Nucleus accumbens (tissue), 56 donors: Measurements from ENCODE around the gene GAL3ST2.
A peak's percentile ranks its signal among the peaks of the same experiment; 100 is the strongest.

ENCODE experiments used
- DNase-seq, 56 donors: peaks; one replicate each; lab custom pipeline; 2025; lab: John Stamatoyannopoulos, UW

The GAL3ST2 gene

GRCh38 chr2:241764275-241765241 is 12.1 kb upstream of the GAL3ST2 start:
- DNase-seq = no peak

DNA sequence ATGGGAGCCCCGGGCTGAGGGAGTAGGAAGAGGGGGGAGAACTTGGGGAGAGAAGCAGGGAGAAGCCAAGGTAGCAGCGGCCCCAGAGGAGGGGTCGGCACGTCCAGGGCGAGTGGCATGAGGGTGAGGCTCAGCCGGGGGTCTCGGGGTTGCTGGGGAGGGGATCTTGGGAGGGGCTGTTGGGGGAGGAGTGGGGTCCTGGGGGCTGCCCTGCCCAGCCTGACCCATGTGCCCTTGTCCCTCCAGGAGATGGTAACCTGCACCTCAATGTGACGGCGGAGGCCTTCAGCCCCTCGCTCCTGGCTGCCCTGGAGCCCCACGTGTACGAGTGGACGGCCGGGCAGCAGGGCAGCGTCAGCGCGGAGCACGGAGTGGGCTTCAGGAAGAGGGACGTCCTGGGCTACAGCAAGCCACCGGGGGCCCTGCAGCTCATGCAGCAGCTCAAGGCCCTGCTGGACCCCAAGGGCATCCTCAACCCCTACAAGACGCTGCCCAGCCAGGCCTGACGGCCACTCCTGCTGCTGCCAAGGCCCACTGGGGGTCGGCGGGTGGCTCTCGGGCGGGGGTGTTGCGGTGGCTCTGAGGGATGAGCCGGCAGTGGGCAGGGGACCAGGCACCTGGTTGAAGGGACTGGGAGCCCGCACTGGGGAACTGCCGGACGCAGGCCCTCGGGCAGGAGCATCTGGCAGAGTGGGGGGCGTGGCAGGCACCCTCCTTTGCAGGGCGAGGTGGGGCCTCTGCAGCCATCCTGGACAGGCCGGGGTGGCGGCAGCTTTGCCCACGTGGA is 9.0 kb upstream of the GAL3ST2 start:
- DNase-seq = no peak

- DNase-seq = no peak
These were observed 8.3 kb upstream of the GAL3ST2 start for GRCh38 chr2:241768251-241768711.

- no peak for DNase-seq
These were observed 7.8 kb upstream of the GAL3ST2 start for GRCh38 chr2:241768850-241769249.

- DNase-seq = no peak
These were observed 6.8 kb upstream of the GAL3ST2 start for GRCh38 chr2:241769819-241770184.

DNA sequence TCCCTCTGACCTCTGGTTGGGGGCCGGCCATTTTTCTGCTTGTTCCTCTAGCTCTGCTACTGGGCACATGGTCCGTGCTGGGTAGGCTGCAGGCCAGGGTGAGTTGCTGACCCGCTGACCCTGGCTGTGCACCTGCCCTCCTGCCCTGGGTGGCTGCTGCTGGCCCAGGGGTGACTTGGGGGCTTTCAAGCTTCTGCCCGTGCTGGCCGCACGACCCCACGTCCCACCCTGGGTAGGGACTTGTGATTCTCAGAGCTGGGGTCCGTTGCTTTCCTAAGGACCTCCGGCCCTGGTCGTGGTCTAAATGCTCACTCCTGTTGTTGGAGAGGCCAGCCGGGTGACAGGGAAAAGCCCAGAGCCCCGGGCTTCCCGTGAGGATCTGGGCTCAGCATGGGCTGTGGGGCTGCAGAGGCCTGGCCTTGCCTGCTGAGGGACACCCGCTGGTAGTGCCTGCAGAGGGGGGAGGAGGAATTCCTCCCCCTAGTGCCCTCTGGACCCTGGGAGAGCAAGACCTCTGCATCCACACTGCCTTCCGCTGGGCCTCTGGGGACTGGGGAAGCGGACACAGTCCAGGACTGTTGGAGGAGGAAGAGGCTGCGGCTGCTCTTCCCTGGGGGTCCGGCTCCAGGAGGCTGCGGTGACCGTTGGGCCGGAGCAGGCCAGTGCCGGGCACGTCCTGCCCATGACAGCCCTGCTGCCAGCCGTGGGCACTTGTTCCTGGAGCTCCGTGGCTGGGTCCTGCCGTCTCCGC is 6.3 kb upstream of the GAL3ST2 start:
- DNase-seq = no peak

DNA sequence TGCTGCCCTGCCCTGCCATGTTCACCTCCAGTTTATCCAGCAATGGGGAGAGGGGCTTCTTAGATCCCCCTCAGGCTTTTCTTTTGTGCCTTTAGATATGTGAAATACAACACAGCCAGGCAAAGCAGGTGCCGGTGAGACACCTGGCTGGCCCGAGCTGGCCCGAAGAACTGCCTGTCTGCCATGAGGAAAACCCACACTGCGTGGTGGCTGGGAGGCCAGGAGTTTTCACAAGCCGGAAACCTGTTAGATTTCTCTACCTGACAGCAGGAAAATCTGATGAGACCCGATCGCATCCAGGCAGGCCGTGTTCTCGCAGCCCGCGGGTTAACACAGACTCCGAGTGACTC is 5.7 kb upstream of the GAL3ST2 start:
- no peak for DNase-seq

DNA sequence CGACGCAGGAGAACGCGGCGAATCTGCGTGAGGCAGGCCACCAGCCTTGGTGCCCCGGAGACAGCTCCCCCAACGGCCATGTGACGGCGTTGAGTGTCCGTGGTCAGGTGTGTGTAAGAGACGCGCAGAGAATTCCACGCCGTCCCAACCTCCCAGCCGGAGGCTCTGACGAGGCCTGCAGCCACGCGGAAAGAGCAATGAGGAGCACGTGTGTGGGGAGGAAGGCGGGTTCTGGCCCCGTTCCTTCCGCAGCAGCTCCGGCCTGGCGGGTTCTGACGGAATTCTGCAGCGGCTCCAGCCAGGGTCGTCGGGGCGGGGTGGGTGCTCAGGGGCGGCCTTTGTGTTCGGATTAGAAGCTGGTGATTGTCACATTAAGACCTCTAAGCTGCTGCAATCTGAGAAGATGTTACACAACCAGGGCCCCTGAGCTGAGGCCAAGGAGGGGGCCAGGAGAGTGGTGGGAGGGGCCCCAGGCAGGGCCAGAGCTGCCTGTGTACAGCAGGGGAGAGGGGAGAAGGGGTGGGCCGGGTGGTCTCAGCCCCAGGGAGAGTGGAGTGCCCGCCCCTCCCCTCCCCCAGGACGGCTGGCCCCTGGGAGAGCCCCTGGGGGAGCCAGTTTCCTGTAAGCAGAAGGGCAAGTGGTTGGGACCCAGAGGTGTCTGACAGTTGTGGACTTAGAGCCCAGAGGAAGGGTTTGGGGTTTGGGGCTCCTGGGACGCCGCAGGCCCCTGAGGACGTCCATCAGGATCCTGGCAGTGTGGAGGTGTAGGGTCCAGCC is 5.1 kb upstream of the GAL3ST2 start:
- peak in 4 of 56 donors; percentile 8 to 23 (median 16) for DNase-seq

GRCh38 chr2:241772063-241772499 is 4.5 kb upstream of the GAL3ST2 start:
- no peak for DNase-seq

- DNase-seq = no peak
These were observed 2.9 kb upstream of the GAL3ST2 start for GRCh38 chr2:241773511-241774418.

GRCh38 chr2:241774419-241775222 is 2.0 kb upstream of the GAL3ST2 start:
- DNase-seq = no peak

GRCh38 chr2:241775223-241776177 is 1.1 kb upstream of the GAL3ST2 start:
- DNase-seq = no peak

- DNase-seq = no peak
These were observed 606 bp downstream of the GAL3ST2 start for GRCh38 chr2:241777170-241777685.

DNA sequence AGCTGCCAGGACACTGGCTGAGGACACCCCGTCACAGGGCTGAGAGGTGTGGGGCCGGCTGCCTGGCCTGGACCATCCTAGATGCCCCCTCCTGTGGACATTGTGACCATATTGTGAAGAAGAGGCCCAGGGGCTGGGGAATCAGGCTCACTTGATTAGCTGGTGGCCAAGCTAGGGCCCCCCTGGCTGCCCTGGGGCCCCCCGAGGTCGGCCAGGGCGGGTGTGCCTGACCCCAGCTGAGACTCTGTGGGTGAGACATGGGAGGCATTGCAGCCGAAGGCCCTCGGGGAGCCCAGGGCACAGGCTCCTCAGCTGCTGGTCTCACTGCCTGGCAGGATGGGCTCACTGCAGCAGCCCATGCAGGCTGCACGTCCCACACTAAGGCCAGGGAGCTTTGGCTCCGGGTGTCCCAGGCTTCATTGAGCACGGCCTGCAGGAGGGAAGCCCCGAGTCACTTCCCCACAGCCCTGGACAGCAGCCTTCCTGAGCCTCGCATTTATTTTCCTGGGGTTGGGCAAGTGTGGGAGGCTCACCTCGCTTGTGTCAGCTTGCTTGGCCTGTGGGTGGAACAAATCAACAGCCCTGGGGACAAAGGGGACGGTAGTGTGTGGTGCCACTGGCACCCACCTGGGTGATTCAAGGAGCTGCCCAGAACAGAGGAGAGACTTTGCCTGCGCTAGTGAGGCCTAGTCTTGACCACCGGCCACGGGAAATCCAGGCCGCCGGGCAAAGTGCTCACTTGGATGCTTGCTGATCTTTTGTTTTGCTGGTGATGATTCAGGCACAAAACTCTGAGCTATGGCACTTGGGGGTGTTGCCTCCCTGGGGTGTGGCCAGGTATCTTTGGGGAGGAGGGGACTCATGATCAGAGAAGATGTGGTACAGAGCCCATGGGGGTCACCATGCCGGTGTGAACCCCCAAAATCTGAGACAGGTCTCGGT is 1.3 kb downstream of the GAL3ST2 start:
- DNase-seq = no peak

- no peak for DNase-seq
These were observed 4.4 kb downstream of the GAL3ST2 start for GRCh38 chr2:241780939-241781569.
